GM19193 (cell line): ENCODE results near the gene NR2C2AP.

Source experiments
- POLR2A ChIP-seq: IDR thresholded peaks from 4 replicates; pipeline ENCODE4 v1.6.1; 2011; ENCODE audit not compliant: insufficient read depth, insufficient read length; ENCODE audit errors: extremely low read depth

The NR2C2AP gene

DNA sequence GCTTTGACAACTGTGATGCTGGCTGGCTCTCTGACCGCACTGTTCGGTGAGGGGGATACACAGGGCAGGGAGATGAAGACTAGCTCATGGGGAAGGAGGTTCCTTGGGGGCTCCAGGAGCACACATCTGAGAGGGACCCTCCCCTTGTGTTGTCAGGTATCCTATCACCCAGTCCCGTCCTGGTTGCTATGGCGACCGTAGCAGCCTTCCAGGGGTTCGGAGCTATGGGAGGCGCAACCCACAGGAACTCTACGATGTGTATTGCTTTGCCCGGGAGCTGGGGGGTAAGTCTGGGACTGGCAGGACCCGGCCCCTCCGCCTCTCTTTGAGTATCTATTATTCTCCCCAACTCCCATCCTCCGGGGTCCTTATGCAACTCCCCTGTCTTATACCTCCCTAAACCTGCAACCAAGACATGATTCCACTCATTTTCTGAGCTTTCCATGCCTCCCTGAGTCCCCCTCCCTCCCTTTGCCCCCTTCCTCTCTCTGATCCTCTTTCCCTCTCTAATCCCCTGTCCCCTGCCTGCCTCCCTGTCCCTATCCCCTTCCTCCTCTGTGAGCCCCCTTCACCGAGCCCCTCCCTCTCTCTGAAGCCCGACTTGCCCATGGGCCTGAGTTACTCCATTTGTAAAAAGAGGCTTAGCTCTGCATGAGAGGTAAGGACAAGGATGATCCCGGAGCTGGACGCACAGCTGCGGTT lies 21.1 kb upstream of the NR2C2AP start:
- no peak for TF ChIP-seq POLR2A

DNA sequence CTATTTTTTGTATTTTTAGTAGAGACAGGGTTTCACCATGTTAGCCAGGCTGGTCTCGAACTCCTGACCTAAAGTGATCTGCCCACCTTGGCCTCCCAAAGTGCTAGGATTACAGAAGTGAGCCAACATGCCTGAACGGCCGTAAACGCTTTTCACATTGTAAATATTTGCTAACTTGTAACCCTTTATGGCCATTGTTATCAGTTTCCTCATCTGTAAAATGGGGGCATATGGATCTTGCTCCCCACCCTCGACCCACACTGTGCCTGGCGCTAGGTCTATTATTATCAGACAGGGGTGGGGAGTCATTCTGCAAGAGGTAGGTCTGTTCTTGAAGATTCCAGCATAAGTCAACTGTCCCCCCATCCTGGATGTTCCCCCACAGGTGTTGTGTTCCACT lies 20.4 kb upstream of the NR2C2AP start:
- TF ChIP-seq POLR2A = no peak

GRCh38 chr19:19223060-19223459 lies 19.8 kb upstream of the NR2C2AP start:
- TF ChIP-seq POLR2A = no peak

- no peak for TF ChIP-seq POLR2A
Measured at GRCh38 chr19:19218911-19219310, 15.7 kb upstream of the NR2C2AP start.

DNA sequence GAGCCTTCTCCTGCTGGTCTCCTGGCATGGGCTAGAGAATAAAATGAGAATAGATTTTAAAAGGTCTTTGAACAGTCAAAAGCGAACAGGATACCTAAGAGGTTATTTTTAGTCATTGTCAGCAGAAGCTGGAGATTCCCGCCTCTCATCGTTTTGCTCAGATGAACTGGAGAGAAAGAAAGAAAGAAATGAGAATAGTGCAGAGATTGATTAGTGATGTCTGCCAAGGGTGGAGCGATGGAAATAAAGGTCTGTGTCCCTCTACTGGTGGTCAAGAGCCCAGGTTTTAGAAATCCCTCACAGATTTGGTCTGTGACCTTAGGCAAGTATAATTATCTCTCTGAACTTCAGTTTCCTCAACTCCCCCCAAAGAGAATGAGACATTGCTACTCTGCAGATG lies 13.9 kb upstream of the NR2C2AP start:
- TF ChIP-seq POLR2A = no peak

GRCh38 chr19:19215792-19216191 lies 12.6 kb upstream of the NR2C2AP start:
- TF ChIP-seq POLR2A = no peak

DNA sequence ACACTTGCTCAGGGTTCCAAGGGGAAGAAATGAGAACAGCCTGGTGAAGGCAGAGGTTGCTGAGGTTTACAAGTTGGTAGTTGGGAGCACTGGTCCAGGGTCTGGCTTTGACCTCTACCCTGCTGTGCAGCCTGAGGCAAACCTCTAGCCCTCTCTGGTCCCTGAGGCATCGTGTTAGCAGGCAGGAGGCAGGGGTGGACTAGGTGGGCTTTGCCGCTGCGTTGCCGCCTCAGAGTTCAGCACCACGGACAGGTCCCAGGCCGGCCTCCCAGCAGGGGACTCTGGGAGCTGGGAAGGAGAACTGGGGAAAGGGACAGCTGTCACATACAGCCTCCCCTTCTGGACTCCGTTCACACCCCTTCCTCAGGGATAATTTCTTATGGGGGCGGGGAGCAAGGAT lies 11.7 kb upstream of the NR2C2AP start:
- no peak for TF ChIP-seq POLR2A

DNA sequence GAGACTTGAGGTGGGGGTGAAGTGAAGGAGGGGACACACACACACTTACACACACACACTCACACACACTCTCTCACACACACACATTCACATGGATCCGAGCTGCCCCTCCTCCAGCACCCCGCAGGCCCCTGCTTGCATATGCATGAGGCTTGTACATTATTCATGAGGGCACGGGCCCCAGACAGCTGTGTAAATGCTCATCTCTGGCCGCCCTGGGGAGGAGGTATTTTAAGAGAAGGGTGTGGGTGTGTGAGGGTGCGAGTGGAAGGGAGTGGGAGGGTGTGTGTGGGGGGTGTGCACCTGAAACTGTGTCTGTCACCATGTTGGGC lies 10.9 kb upstream of the NR2C2AP start:
- no peak for TF ChIP-seq POLR2A

GRCh38 chr19:19213426-19214158 lies 10.4 kb upstream of the NR2C2AP start:
- TF ChIP-seq POLR2A = no peak

- TF ChIP-seq POLR2A = no peak
Measured at GRCh38 chr19:19212916-19213315, 9.7 kb upstream of the NR2C2AP start.

DNA sequence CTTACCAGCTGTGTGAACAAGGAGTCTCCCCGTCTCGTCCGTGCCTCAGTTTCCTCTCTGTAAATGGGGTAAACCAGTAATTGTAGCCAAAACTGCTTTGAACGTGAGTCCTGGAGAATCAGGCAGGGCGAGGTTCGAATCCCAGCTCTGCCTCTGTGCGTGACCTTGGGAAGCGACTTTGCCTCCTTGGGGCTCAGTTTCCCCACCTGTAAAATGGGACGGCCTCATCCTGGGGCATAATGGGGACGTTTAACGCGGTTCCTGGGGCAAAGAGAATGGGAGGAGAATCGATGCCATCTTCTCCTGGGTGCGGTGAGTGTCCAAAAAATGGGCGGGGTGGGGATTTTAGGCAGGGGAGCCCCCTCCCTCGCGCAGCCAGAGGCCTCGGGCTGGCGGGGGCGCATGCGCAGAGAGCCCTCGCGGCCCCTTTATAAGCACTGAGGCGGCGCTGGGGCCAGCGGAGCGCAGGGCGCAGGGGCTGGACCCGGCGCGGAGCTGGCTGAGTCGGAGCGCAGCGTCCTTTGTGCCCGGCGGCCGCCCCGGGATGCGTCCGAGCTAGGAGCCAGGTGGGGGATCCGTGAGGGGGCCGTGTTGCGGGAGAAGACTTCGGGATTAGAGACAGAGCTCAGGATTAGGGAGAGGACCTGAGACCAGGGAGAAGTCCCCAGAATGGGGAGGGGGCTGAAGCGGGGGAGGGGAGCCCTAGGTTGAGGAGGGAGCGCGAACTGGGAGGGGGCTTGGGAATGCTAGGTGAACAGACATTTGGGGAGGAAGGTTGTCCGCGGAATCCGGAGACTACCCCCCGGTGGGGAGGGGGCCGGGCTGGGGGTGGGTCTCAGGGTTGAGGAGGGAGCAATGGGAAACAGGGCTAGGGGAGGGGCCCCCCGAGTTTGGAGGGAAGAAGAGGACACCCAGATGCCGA lies 8.5 kb upstream of the NR2C2AP start, which contains the start of gene NCAN:
Gene NCAN (plus strand): TSS at position 460 of the 922 bp plus-strand sequence. CDS start 4,996 bp downstream, outside the sequence.
- TF ChIP-seq POLR2A = no peak

GRCh38 chr19:19209372-19209771 lies 6.2 kb upstream of the NR2C2AP start:
- no peak for TF ChIP-seq POLR2A

GRCh38 chr19:19207637-19208572 lies 4.7 kb upstream of the NR2C2AP start:
- no peak for TF ChIP-seq POLR2A

- no peak for TF ChIP-seq POLR2A
Measured at GRCh38 chr19:19206938-19207337, 3.7 kb upstream of the NR2C2AP start.

- no peak for TF ChIP-seq POLR2A
Measured at GRCh38 chr19:19205416-19206410, 2.5 kb upstream of the NR2C2AP start.
